Measurements from ENCODE around the gene PTPRD.

PTPRD gene

GRCh38 chr9:10411272-10411671 is 201.5 kb downstream of the PTPRD start:
- TF ChIP-seq CTCF (IDR thresholded peaks at IDR 0.05; ENCODE audit: borderline replicate concordance, control extremely low read depth, extremely low read depth, insufficient read depth, missing control alignments), result no peak
- DNase-seq (ENCODE audit: low spot score), result no peak
- in situ Hi-C loops (cut with MboI; ENCODE audit: low sequenced_read_pairs, unreplicated experiment), result no loop called here

- no peak for DNase-seq (ENCODE audit: low spot score)
- in situ Hi-C loops (cut with MboI; ENCODE audit: low sequenced_read_pairs, unreplicated experiment), result no loop called here
- TF ChIP-seq CTCF (IDR thresholded peaks at IDR 0.05; ENCODE audit: borderline replicate concordance, control extremely low read depth, extremely low read depth, insufficient read depth, missing control alignments), result no peak
Measured at GRCh38 chr9:10403283-10403682, 209.5 kb downstream of the PTPRD start.

- no peak for TF ChIP-seq CTCF (IDR thresholded peaks at IDR 0.05; ENCODE audit: borderline replicate concordance, control extremely low read depth, extremely low read depth, insufficient read depth, missing control alignments)
- in situ Hi-C loops (cut with MboI; ENCODE audit: low sequenced_read_pairs, unreplicated experiment), result no loop called here
- no peak for DNase-seq (ENCODE audit: low spot score)
Measured at GRCh38 chr9:10396615-10397014, 216.2 kb downstream of the PTPRD start.

- in situ Hi-C loops (cut with MboI; ENCODE audit: low sequenced_read_pairs, unreplicated experiment), result no loop called here
- TF ChIP-seq CTCF (IDR thresholded peaks at IDR 0.05; ENCODE audit: borderline replicate concordance, control extremely low read depth, extremely low read depth, insufficient read depth, missing control alignments), result no peak
- no peak for DNase-seq (ENCODE audit: low spot score)
Measured at GRCh38 chr9:10387282-10387681, 225.5 kb downstream of the PTPRD start.

GRCh38 chr9:10371824-10372223 is 241.0 kb downstream of the PTPRD start:
- in situ Hi-C loops (cut with MboI; ENCODE audit: low sequenced_read_pairs, unreplicated experiment), result no loop called here
- no peak for DNase-seq (ENCODE audit: low spot score)
- no peak for TF ChIP-seq CTCF (IDR thresholded peaks at IDR 0.05; ENCODE audit: borderline replicate concordance, control extremely low read depth, extremely low read depth, insufficient read depth, missing control alignments)

GRCh38 chr9:10366171-10366779 is 246.5 kb downstream of the PTPRD start:
- TF ChIP-seq CTCF (IDR thresholded peaks at IDR 0.05; ENCODE audit: borderline replicate concordance, control extremely low read depth, extremely low read depth, insufficient read depth, missing control alignments), result peak; percentile 46
- peak; percentile 18 for DNase-seq (ENCODE audit: low spot score)
- in situ Hi-C loops (cut with MboI; ENCODE audit: low sequenced_read_pairs, unreplicated experiment), result no loop called here

All from GM13976 (cell line).